Measurements from ENCODE around the gene PHF10.

Gene PHF10

GRCh38 chr6:169660751-169661390 is 63.4 kb downstream of the PHF10 start:
- H3K4me1 ChIP-seq (ENCODE audit: control insufficient read depth, insufficient read depth, low read length, unreplicated experiment), result no peaks in the 10 kb centered on the region
- H3K36me3 ChIP-seq (ENCODE audit: insufficient read depth, low read length), result peaks cover 4% of the 10 kb centered on the region
- H3K27me3 ChIP-seq (ENCODE audit: insufficient read depth, low read length), result no peaks in the 10 kb centered on the region

DNA sequence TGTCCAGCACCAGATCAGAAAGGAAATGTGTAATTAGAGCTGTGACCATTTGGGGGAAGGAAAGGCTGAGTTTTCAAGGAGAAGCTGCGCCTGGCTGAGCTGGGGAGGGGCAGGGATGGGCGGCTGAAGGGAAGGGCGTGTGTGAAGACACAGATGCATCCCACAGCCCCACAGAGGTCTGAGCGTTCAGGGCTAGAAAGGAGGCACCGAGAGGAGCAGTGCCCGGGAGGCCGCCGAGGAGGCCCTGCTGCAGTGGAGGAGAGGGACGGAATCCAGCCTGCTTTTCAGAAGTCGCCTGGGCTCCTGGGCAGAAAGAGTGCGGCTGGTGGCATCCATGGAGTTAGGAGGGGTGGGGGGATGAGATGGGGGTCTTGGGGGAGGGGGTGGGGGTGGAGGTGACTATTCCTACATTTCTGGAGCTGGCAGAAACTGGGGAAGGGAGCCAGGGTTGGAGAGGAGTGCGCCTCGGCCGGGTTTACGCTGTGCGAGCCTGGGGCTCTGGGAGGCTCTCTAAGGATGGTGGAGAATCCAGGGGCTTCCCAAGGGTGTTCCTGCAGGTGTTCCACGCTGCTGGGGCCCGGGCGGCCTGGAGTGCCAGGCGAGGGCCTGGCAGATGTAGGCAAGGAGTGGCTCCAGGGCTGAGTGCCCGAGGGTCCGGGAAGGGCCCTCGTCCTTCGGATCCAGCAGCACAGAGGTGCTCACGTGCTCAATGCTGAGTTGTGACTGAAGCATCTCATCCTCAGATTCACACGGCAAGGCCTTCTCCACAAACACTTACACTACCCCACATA is 64.3 kb downstream of the PHF10 start:
- peaks cover 4% of the 10 kb centered on the region for H3K36me3 ChIP-seq (ENCODE audit: insufficient read depth, low read length)
- H3K27ac ChIP-seq (ENCODE audit: low read depth, low read length), result no peak overlapping the region

More at GRCh38 chr6:169660751-169661390, 63.4 kb downstream of the PHF10 start:
- no peak overlapping the region for H2AFZ ChIP-seq (ENCODE audit: low read length, unreplicated experiment)
- no peaks in the 10 kb centered on the region for H3K79me2 ChIP-seq (ENCODE audit: control insufficient read depth, insufficient read depth, low read length, unreplicated experiment)
- no peak overlapping the region for H3K27ac ChIP-seq (ENCODE audit: low read depth, low read length)
- no peak overlapping the region for H3K4me3 ChIP-seq (ENCODE audit: low read depth, low read length)

DNA sequence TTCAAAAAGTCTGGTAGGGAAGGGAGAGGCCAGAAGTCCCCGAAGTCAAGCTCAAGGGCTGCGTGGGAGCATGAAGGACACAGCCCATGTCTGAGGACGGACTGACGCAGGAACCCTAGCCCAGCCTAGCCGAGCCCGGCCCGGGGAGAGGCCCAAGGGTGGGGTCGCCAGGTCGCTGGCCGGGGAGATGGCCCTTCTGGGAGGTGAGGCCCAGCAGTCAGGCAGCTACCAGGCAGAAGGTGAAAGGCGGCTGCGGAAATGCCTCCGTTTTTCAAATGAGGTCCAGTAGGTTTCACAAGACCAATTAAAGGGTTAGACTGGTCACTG is 67.1 kb downstream of the PHF10 start:
- no peak overlapping the region for H3K27ac ChIP-seq (ENCODE audit: low read depth, low read length)
- H3K27me3 ChIP-seq (ENCODE audit: insufficient read depth, low read length), result no peaks in the 10 kb centered on the region
- no peak overlapping the region for H3K4me3 ChIP-seq (ENCODE audit: low read depth, low read length)
- H3K36me3 ChIP-seq (ENCODE audit: insufficient read depth, low read length), result peaks cover 4% of the 10 kb centered on the region
- no peaks in the 10 kb centered on the region for H3K4me1 ChIP-seq (ENCODE audit: control insufficient read depth, insufficient read depth, low read length, unreplicated experiment)
- no peak overlapping the region for H2AFZ ChIP-seq (ENCODE audit: low read length, unreplicated experiment)
- H3K79me2 ChIP-seq (ENCODE audit: control insufficient read depth, insufficient read depth, low read length, unreplicated experiment), result no peaks in the 10 kb centered on the region

More for the DNA sequence above, 64.3 kb downstream of the PHF10 start:
- Histone ChIP-seq H3K27me3 (ENCODE audit: insufficient read depth, low read length) (no peaks in the 10 kb centered on the region), H3K4me1 (ENCODE audit: control insufficient read depth, insufficient read depth, low read length, unreplicated experiment) (no peaks in the 10 kb centered on the region), H2AFZ (ENCODE audit: low read length, unreplicated experiment) (no peak overlapping the region), H3K4me3 (ENCODE audit: low read depth, low read length) (no peak overlapping the region), H3K79me2 (ENCODE audit: control insufficient read depth, insufficient read depth, low read length, unreplicated experiment) (no peaks in the 10 kb centered on the region)

DNA sequence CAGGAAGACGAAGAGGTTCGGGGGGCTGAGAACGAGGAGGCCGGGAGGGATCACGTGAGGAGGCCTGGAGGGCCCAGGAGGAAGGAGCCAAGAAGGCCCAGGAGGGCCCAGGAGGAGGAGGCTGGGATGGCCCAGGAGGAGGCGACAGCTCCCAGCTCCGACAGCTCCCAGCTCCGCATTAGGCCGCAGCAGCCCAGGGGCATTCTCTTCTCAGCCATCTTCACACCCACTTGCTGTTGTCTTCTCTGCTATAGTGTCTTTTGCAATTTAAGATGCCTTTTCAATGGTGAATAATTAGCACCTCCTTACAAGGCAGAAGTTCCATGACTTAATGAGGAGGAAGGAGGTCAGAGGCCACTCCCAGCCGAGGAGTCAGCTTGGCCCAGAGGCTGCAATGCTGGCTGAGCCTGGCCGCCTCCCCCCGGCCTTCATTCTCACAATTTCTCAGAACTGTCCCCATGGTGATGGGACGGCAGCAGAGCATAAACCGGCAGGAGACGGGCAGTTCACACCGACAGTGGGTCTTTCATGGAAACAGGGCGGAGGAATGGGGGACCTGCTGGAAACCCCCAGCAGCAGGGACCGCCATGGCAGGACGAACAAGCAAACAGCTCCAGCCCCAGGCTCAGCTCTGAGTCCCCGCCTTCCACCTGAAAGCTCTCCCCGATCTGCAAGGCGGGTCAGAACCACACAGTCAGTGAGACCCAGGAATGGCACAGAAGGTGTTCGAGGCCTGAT is 67.6 kb downstream of the PHF10 start:
- H3K4me1 ChIP-seq (ENCODE audit: control insufficient read depth, insufficient read depth, low read length, unreplicated experiment), result no peaks in the 10 kb centered on the region
- no peaks in the 10 kb centered on the region for H3K27me3 ChIP-seq (ENCODE audit: insufficient read depth, low read length)
- H3K36me3 ChIP-seq (ENCODE audit: insufficient read depth, low read length), result peaks cover 4% of the 10 kb centered on the region
- H3K27ac ChIP-seq (ENCODE audit: low read depth, low read length), result no peak overlapping the region
- no peak overlapping the region for H2AFZ ChIP-seq (ENCODE audit: low read length, unreplicated experiment)
- no peak overlapping the region for H3K4me3 ChIP-seq (ENCODE audit: low read depth, low read length)
- no peaks in the 10 kb centered on the region for H3K79me2 ChIP-seq (ENCODE audit: control insufficient read depth, insufficient read depth, low read length, unreplicated experiment)

DNA sequence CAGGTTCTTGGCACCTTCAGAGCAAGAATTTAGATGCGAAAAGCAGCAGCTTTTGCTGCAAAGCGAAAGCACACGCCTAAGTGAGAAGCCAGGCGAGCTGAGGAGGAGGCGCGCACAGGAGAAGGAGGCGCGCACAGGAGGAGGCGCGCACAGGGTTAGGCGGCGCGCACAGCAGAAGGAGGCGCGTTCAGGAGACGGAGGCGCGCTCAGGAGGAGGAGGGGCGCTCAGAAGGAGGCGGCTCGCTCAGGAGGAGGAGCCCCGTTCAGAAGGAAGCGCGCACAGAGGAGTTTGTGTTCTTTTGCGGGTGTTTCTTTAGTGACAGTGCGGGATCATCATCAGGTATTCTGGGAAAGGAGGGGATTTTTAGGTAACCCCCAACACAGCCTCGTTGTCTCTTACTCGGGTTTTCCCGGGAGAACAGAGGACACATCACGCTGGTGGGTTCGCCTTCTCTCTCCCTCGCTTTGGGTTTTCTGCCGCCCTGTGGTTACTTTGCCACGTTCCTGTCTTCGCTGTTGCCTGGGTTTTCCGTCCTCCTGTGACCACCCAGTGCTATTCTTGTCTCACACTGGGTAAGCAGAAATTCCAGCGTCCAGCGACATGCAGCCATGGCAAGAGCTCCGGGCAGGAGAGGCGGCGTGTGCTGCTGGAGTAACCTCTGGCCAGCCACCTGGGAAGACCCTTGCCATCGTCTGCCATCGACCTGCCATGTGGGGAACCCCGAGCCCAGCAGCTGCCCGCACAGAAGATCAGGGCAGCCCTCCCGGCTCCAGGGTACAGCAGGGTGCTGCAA is 69.5 kb downstream of the PHF10 start:
- H3K4me1 ChIP-seq (ENCODE audit: control insufficient read depth, insufficient read depth, low read length, unreplicated experiment), result no peaks in the 10 kb centered on the region
- H3K36me3 ChIP-seq (ENCODE audit: insufficient read depth, low read length), result peaks cover 4% of the 10 kb centered on the region
- peak overlapping the region; percentile 79 for H3K4me3 ChIP-seq (ENCODE audit: low read depth, low read length)
- H3K27me3 ChIP-seq (ENCODE audit: insufficient read depth, low read length), result no peaks in the 10 kb centered on the region
- peak overlapping the region; percentile 69 for H2AFZ ChIP-seq (ENCODE audit: low read length, unreplicated experiment)
- H3K27ac ChIP-seq (ENCODE audit: low read depth, low read length), result peak overlapping the region; percentile 14; the same call in 1 of the 2 replicates
- no peaks in the 10 kb centered on the region for H3K79me2 ChIP-seq (ENCODE audit: control insufficient read depth, insufficient read depth, low read length, unreplicated experiment)

All from ACC112 (cell line).